DND-41 (cell line): Measurements from ENCODE around the gene CCDC136.

ENCODE experiments used
- ATAC-seq: fragments of 200-7000 bp; cut with Tn5 transposase; 3 replicates; pipeline ENCODE4 v1.9.1; 2021; ENCODE audit warnings: low read depth; ENCODE audit not compliant: insufficient read depth
- DNase-seq: peaks from one replicate; pipeline ENCODE4 v3.0.0-alpha.2; 2020
- H2AFZ ChIP-seq: 2 replicates; pipeline ENCODE4 v1.6.0; 2012; ENCODE audit warnings: low read depth, low read length
- H3K27ac ChIP-seq: 2 replicates; pipeline ENCODE4 v1.5.1; 2012; ENCODE audit warnings: low read length, inconsistent platforms
- H3K27me3 ChIP-seq: fragments of 200-600 bp; sonication (generic); 2 replicates; pipeline ENCODE4 v1.6.0; 2012; ENCODE audit warnings: low read length, mild to moderate bottlenecking, inconsistent platforms; ENCODE audit not compliant: insufficient read depth, poor library complexity
- H3K36me3 ChIP-seq: 2 replicates; pipeline ENCODE4 v1.5.1; 2012; ENCODE audit warnings: low read length, inconsistent platforms; ENCODE audit not compliant: insufficient read depth
- H3K4me1 ChIP-seq: 2 replicates; pipeline ENCODE4 v1.5.1; 2012; ENCODE audit warnings: mild to moderate bottlenecking, low read length; ENCODE audit not compliant: insufficient read depth
- H3K4me2 ChIP-seq: 2 replicates; pipeline ENCODE4 v1.6.0; 2012; ENCODE audit warnings: mild to moderate bottlenecking, moderate library complexity, low read length, inconsistent platforms; ENCODE audit not compliant: insufficient read depth
- H3K4me3 ChIP-seq, 2 experiments: fragments of 200-600 bp in 1 of 2; shearing (Covaris generic) in 1 of 2; 2 replicates each; pipeline ENCODE4 v1.5.1; 2012 to 2016; ENCODE audit warnings: inconsistent platforms in 2 of 2, low read length in 2 of 2, mild to moderate bottlenecking in 2 of 2, low read depth in 1 of 2, moderate library complexity in 1 of 2
- H3K79me2 ChIP-seq: 2 replicates; pipeline ENCODE4 v1.6.0; 2012; ENCODE audit warnings: low read length, inconsistent platforms; ENCODE audit not compliant: insufficient read depth
- H3K9ac ChIP-seq: 2 replicates; pipeline ENCODE4 v1.6.0; 2012; ENCODE audit warnings: low read depth, mild to moderate bottlenecking, inconsistent platforms, low read length, moderate library complexity
- H3K9me3 ChIP-seq: 2 replicates; pipeline ENCODE4 v1.5.1; 2012; ENCODE audit warnings: low read length, moderate library complexity, mild to moderate bottlenecking, inconsistent platforms; ENCODE audit not compliant: insufficient read depth, severe bottlenecking
- H4K20me1 ChIP-seq: 2 replicates; pipeline ENCODE4 v1.6.0; 2012; ENCODE audit warnings: low read length; ENCODE audit not compliant: insufficient read depth
- EZH2 ChIP-seq: IDR thresholded peaks from 3 replicates; pipeline ENCODE4 v1.6.1; 2012; ENCODE audit warnings: borderline replicate concordance, low read depth, mild to moderate bottlenecking, moderate library complexity, low read length, inconsistent platforms; ENCODE audit not compliant: severe bottlenecking
- TF ChIP-seq, protein P1 (sequence below): IDR thresholded peaks from 2 replicates; pipeline ENCODE4 v1.5.1; 2012; ENCODE audit warnings: borderline replicate concordance, low read length, moderate library complexity, mild to moderate bottlenecking; ENCODE audit not compliant: poor library complexity, severe bottlenecking; ENCODE audit errors: extremely low read depth

Gene CCDC136

DNA sequence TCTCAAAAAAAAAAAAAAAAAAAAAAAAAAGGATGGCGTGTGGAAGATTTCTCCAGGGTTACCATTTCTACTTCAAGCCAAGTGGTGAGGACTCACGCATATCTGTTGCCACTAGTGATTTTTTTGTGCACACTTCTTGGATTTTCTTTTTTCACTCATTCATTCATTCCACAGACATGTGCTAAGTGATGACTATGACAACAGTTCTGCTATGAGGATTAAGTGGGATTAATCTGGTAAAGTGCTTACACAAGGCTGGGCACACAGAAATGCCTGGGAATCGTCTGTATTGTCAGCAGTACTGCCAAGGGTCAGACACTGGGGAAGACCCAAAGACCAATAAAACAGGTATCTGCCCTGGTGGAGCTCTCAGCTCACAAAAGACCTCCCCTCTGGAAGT, 9.9 kb upstream of the CCDC136 start:
- Histone ChIP-seq H2AFZ (no peak overlapping the region), H3K9me3 (peaks cover 2% of the 10 kb centered on the region), H3K36me3 (no peaks in the 10 kb centered on the region), H3K27me3 (no peaks in the 10 kb centered on the region), H3K27ac (no peak overlapping the region), H3K4me1 (no peaks in the 10 kb centered on the region), H3K4me2 (no peak overlapping the region), H4K20me1 (no peaks in the 10 kb centered on the region), H3K9ac (no peak overlapping the region), H3K4me3 (no peak overlapping the region), H3K79me2 (no peaks in the 10 kb centered on the region)
- DNase-seq (no peak), ATAC-seq (no peak)
- TF ChIP-seq, protein P1, sequence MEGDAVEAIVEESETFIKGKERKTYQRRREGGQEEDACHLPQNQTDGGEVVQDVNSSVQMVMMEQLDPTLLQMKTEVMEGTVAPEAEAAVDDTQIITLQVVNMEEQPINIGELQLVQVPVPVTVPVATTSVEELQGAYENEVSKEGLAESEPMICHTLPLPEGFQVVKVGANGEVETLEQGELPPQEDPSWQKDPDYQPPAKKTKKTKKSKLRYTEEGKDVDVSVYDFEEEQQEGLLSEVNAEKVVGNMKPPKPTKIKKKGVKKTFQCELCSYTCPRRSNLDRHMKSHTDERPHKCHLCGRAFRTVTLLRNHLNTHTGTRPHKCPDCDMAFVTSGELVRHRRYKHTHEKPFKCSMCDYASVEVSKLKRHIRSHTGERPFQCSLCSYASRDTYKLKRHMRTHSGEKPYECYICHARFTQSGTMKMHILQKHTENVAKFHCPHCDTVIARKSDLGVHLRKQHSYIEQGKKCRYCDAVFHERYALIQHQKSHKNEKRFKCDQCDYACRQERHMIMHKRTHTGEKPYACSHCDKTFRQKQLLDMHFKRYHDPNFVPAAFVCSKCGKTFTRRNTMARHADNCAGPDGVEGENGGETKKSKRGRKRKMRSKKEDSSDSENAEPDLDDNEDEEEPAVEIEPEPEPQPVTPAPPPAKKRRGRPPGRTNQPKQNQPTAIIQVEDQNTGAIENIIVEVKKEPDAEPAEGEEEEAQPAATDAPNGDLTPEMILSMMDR, result no peak
- no peak for TF ChIP-seq EZH2

DNA sequence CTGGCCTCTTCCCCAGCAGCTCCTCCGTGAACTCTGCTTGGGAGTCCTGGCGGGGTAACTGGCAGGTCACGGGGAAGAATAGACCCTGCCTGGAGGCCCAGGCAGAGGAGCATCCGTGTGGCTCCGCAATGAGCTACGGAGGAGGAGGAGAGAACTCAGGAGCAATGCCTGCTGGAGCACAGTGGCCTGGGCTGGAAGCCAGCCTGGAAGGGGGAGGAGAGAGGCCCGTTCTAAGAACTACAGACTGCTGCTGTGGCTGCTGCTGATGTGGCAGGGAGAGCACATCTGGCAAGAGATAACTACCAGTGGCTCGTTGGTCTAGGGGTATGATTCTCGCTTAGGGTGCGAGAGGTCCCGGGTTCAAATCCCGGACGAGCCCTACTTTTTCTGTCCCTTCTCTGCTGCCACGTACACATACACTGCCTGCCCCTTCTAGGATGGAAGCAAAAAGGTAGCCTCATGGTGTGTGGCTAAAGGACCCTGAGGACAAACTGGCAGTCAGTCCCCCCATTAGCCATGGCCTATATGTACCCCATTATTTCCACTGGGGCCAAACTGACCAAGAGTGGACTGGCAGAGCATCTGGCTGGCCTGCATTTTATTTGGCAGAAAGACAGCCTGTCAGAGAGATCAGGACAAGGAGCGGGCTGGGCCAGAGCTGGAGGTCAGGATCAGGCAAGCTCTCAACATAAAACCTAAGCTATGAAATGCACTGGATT, 8.5 kb upstream of the CCDC136 start:
- Histone ChIP-seq H4K20me1 (no peaks in the 10 kb centered on the region), H3K4me1 (no peaks in the 10 kb centered on the region), H3K4me3 (no peak overlapping the region), H3K9me3 (no peaks in the 10 kb centered on the region), H3K27me3 (no peaks in the 10 kb centered on the region), H2AFZ (no peak overlapping the region), H3K36me3 (no peaks in the 10 kb centered on the region), H3K79me2 (no peaks in the 10 kb centered on the region), H3K9ac (no peak overlapping the region), H3K4me2 (no peak overlapping the region), H3K27ac (no peak overlapping the region)
- DNase-seq (peak; percentile 16), ATAC-seq (no peak)
- TF ChIP-seq, protein P1, result no peak
- no peak for TF ChIP-seq EZH2

DNA sequence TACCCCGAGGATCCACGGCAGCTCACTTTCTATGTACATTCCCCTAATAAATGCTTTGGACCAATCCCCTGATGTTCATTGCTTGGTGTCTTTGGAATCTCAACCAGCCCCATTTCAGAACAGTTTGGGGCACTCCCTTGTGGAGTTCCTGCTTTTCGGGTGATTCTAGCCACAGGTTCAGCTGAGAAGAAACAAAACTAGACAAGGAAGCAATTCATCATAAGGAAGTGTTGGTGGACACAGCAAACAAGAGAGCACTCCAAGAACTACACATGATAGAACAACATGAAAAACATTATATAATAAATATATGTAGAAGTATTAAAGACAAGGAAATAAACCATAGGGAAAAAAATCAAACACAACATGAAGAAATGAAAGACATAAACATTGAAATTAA, 6.0 kb upstream of the CCDC136 start:
- H3K4me2 ChIP-seq, result no peak overlapping the region
- ATAC-seq, result no peak
- no peaks in the 10 kb centered on the region for H3K36me3 ChIP-seq
- no peaks in the 10 kb centered on the region for H3K9me3 ChIP-seq
- DNase-seq, result no peak
- H4K20me1 ChIP-seq, result no peaks in the 10 kb centered on the region
- H3K4me1 ChIP-seq, result peaks cover 6% of the 10 kb centered on the region
- H3K27me3 ChIP-seq, result peaks cover 7% of the 10 kb centered on the region
- H2AFZ ChIP-seq, result no peak overlapping the region
- H3K9ac ChIP-seq, result no peak overlapping the region
- H3K79me2 ChIP-seq, result no peaks in the 10 kb centered on the region
- no peak for TF ChIP-seq EZH2
- TF ChIP-seq, protein P1, result no peak
- H3K27ac ChIP-seq, result no peak overlapping the region
- no peak overlapping the region for H3K4me3 ChIP-seq
